ENCODE measurements around the gene LGR6. TPM values are rescaled to one million over a fixed set of nuclear protein-coding genes. Genes with fewer than 3 reads are reported as not detected.
"Not testable (repeated sequence)": the region's sequence is repeated elsewhere in the genome, so short reads cannot be mapped to it uniquely, and the experiment has no call there.

The LGR6 gene, protein sequence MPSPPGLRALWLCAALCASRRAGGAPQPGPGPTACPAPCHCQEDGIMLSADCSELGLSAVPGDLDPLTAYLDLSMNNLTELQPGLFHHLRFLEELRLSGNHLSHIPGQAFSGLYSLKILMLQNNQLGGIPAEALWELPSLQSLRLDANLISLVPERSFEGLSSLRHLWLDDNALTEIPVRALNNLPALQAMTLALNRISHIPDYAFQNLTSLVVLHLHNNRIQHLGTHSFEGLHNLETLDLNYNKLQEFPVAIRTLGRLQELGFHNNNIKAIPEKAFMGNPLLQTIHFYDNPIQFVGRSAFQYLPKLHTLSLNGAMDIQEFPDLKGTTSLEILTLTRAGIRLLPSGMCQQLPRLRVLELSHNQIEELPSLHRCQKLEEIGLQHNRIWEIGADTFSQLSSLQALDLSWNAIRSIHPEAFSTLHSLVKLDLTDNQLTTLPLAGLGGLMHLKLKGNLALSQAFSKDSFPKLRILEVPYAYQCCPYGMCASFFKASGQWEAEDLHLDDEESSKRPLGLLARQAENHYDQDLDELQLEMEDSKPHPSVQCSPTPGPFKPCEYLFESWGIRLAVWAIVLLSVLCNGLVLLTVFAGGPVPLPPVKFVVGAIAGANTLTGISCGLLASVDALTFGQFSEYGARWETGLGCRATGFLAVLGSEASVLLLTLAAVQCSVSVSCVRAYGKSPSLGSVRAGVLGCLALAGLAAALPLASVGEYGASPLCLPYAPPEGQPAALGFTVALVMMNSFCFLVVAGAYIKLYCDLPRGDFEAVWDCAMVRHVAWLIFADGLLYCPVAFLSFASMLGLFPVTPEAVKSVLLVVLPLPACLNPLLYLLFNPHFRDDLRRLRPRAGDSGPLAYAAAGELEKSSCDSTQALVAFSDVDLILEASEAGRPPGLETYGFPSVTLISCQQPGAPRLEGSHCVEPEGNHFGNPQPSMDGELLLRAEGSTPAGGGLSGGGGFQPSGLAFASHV
- total RNA-seq (2014; rRNA removed; shearing (Covaris generic); ENCODE audit: low replicate concordance), result not detected in 2 replicates

- Histone ChIP-seq H3K36me3 (ENCODE audit: insufficient read depth, low read length) (no peaks in the 10 kb centered on the region), H3K4me3 (ENCODE audit: low read length) (no peak within 1 kb of the TSS), H3K9me3 (ENCODE audit: low read length) (no peaks in the 10 kb centered on the region), H3K4me2 (ENCODE audit: low read depth, low read length, poor library complexity, severe bottlenecking) (no peak within 1 kb of the TSS), H3K79me2 (ENCODE audit: low read length) (no peaks in the 10 kb centered on the region), H3K9me2 (replicated peaks; ENCODE audit: insufficient read depth, low read length) (no peaks in the 10 kb centered on the region), H3K27me3 (ENCODE audit: low read length) (no peaks in the 10 kb centered on the region), H3K9ac (ENCODE audit: low read length) (no peak within 1 kb of the TSS), H2AFZ (ENCODE audit: low read length) (no peak within 1 kb of the TSS), H3K27ac (ENCODE audit: low read length) (no peak within 1 kb of the TSS), H3K4me1 (ENCODE audit: low read length) (0 out of 2 replicates have a peak, but pooled peaks cover 3% of the 10 kb centered on the region), H4K20me1 (ENCODE audit: insufficient read depth, low read depth, low read length) (no peaks in the 10 kb centered on the region)
- DNase-seq, result no peak
These were observed at the start of gene LGR6 for GRCh38 chr1:202193614-202194327. Gene LGR6 (plus strand): TSS chr1:202193799. CDS start chr1:202193990, 191 bp downstream.

DNA sequence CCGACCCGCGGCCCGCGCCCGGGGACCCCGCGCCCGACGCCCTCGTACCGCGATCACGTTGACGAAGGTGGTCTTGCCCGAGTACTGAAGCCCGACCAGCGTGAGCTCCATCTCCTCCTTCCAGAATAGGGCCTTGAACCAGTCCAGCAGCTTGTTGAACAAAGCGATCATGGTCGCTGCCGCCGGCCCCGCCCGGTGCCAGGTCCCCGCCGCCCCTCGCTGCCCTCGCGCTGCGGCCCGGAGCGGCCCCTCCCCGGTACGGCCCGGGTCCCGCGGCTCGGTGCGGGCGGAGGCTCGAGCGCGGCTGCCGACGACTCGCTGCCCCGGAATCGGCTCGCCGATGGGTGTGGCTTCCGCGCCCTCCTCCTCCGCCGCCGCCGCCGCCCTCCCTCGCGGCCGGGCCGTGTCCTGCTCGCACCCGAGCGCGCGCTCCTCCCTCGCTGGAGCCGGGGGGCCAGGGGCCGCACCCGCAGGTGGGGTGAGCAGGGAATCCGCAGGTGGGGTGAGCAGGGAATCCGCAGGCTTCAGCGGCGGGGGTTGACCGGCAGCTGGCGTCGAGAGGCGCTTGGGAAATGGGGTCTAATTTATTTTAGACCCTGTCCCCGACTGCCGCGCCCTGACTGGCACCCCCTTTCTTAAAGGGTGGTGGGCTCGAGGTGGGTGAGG, 49.1 kb upstream of the LGR6 start, which contains the start of gene ARL8A:
TSS of gene ARL8A (minus strand) at position 336 of the 666 bp plus-strand sequence. CDS start at position 171, 165 bp downstream.
- H3K79me2 ChIP-seq (ENCODE audit: low read length), result peaks cover 44% of the 10 kb centered on the region
- DNase-seq, result peak; percentile 83

DNA sequence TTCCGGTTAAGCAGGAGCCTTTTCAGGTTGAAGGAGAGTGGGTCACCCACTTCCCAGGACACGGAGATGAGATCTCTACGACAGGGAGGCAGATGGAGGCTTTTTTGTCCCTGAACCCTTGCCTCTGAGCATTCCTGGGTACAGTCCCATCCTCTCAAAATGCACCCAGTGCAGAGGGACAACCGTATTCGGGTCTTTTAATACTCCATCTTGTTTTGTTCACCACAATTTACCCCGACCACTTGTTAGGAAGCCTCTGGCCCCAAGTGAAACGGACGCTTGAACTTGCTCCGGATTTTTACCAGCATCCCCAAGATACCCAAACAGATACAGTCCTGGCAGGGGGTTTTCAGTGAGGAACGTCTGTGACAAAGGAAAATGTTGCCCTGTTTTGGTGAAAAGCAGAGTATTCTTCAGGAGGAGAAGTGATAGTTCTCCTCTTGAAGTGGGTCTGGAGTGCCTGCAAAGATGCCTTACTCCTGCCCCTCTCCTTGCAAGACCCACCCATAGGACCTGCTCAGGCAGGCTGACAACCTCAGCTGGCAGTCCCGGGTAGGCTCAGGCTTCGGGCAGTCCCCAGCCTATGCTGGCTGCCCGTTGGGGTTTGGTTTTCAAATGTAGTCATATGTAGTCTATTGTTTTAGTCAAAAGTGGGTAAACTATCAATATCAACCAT, 48.4 kb upstream of the LGR6 start:
- Histone ChIP-seq H3K9me2 (replicated peaks; ENCODE audit: insufficient read depth, low read length) (no peaks in the 10 kb centered on the region), H3K9me3 (ENCODE audit: low read length) (no peaks in the 10 kb centered on the region), H3K4me1 (ENCODE audit: low read length) (peaks cover 20% of the 10 kb centered on the region), H3K4me3 (ENCODE audit: low read length) (peak overlapping the region; percentile 89), H3K79me2 (ENCODE audit: low read length) (peaks cover 39% of the 10 kb centered on the region), H3K9ac (ENCODE audit: low read length) (peak overlapping the region; percentile 96), H3K27ac (ENCODE audit: low read length) (no peak overlapping the region), H4K20me1 (ENCODE audit: insufficient read depth, low read depth, low read length) (peaks cover 12% of the 10 kb centered on the region; the same call in 1 of the 2 replicates), H3K36me3 (ENCODE audit: insufficient read depth, low read length) (0 out of 2 replicates have a peak, but pooled peaks cover 2% of the 10 kb centered on the region), H2AFZ (ENCODE audit: low read length) (peak overlapping the region; percentile 89), H3K27me3 (ENCODE audit: low read length) (no peaks in the 10 kb centered on the region), H3K4me2 (ENCODE audit: low read depth, low read length, poor library complexity, severe bottlenecking) (peak overlapping the region; percentile 79)
- DNase-seq, result peak; percentile 61

More for the DNA sequence above, 49.1 kb upstream of the LGR6 start, which contains the start of gene ARL8A:
- Histone ChIP-seq H3K4me1 (ENCODE audit: low read length) (peaks cover 20% of the 10 kb centered on the region), H3K4me2 (ENCODE audit: low read depth, low read length, poor library complexity, severe bottlenecking) (peak within 1 kb of the TSS; percentile 79), H3K27ac (ENCODE audit: low read length) (peak within 1 kb of the TSS; percentile 73), H3K36me3 (ENCODE audit: insufficient read depth, low read length) (no peaks in the 10 kb centered on the region), H3K9me2 (replicated peaks; ENCODE audit: insufficient read depth, low read length) (no peaks in the 10 kb centered on the region), H3K9me3 (ENCODE audit: low read length) (no peaks in the 10 kb centered on the region), H4K20me1 (ENCODE audit: insufficient read depth, low read depth, low read length) (peaks cover 12% of the 10 kb centered on the region; the same call in 1 of the 2 replicates), H2AFZ (ENCODE audit: low read length) (peak within 1 kb of the TSS; percentile 89), H3K4me3 (ENCODE audit: low read length) (peak within 1 kb of the TSS; percentile 89), H3K9ac (ENCODE audit: low read length) (peak within 1 kb of the TSS; percentile 96), H3K27me3 (ENCODE audit: low read length) (no peaks in the 10 kb centered on the region)

- not testable (repeated sequence) for DNase-seq
These were observed 47.9 kb upstream of the LGR6 start for GRCh38 chr1:202145744-202146140.

DNA sequence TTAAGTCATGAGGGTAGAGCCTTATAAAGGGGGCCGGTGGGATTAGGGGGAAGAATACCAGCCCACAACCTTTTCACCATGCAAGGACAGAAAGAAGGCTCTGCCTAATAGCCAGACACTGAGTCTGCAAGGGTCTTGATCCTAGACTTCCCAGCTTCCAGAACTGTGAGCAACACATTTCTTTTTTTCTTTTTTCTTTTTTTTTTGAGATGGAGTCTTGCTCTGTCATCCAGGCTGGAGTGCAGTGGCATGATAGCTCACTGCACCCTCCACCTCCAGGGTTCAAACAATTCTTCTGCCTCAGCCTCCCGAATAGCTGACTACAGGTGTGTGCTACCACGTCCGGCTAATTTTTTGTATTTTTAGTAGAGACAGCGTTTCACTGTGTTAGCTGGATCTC, 47.3 kb upstream of the LGR6 start:
- H4K20me1 ChIP-seq (ENCODE audit: insufficient read depth, low read depth, low read length), result peaks cover 12% of the 10 kb centered on the region; the same call in 1 of the 2 replicates
- H3K4me1 ChIP-seq (ENCODE audit: low read length), result peaks cover 20% of the 10 kb centered on the region
- no peak overlapping the region for H3K4me3 ChIP-seq (ENCODE audit: low read length)
- no peak overlapping the region for H3K27ac ChIP-seq (ENCODE audit: low read length)
- no peak overlapping the region for H3K4me2 ChIP-seq (ENCODE audit: low read depth, low read length, poor library complexity, severe bottlenecking)
- DNase-seq, result no peak
- no peak overlapping the region for H3K9ac ChIP-seq (ENCODE audit: low read length)
- H2AFZ ChIP-seq (ENCODE audit: low read length), result no peak overlapping the region
- peaks cover 28% of the 10 kb centered on the region for H3K79me2 ChIP-seq (ENCODE audit: low read length)
- no peaks in the 10 kb centered on the region for H3K9me3 ChIP-seq (ENCODE audit: low read length)
- peaks cover 6% of the 10 kb centered on the region; the same call in 1 of the 2 replicates for H3K36me3 ChIP-seq (ENCODE audit: insufficient read depth, low read length)
- no peaks in the 10 kb centered on the region for H3K27me3 ChIP-seq (ENCODE audit: low read length)
- H3K9me2 ChIP-seq (replicated peaks; ENCODE audit: insufficient read depth, low read length), result no peaks in the 10 kb centered on the region

More at GRCh38 chr1:202145744-202146140, 47.9 kb upstream of the LGR6 start:
- Histone ChIP-seq H3K9ac (ENCODE audit: low read length) (peak overlapping the region; percentile 96), H3K4me3 (ENCODE audit: low read length) (peak overlapping the region; percentile 89; the same call in 1 of the 2 replicates), H3K4me2 (ENCODE audit: low read depth, low read length, poor library complexity, severe bottlenecking) (peak overlapping the region; percentile 79), H3K4me1 (ENCODE audit: low read length) (peaks cover 20% of the 10 kb centered on the region), H4K20me1 (ENCODE audit: insufficient read depth, low read depth, low read length) (peaks cover 12% of the 10 kb centered on the region; the same call in 1 of the 2 replicates), H3K79me2 (ENCODE audit: low read length) (peaks cover 34% of the 10 kb centered on the region)
- H3K9me2 ChIP-seq (replicated peaks; ENCODE audit: insufficient read depth, low read length); H3K27me3 ChIP-seq (ENCODE audit: low read length); H3K27ac ChIP-seq (ENCODE audit: low read length); H2AFZ ChIP-seq (ENCODE audit: low read length); H3K36me3 ChIP-seq (ENCODE audit: insufficient read depth, low read length); H3K9me3 ChIP-seq (ENCODE audit: low read length): not testable (repeated sequence)

GRCh38 chr1:202146993-202147392, 46.6 kb upstream of the LGR6 start:
- DNase-seq, result no peak
- H2AFZ ChIP-seq (ENCODE audit: low read length), result no peak overlapping the region
- peaks cover 21% of the 10 kb centered on the region for H3K79me2 ChIP-seq (ENCODE audit: low read length)
- no peaks in the 10 kb centered on the region for H3K27me3 ChIP-seq (ENCODE audit: low read length)
- no peaks in the 10 kb centered on the region for H3K9me2 ChIP-seq (replicated peaks; ENCODE audit: insufficient read depth, low read length)
- peaks cover 20% of the 10 kb centered on the region for H3K4me1 ChIP-seq (ENCODE audit: low read length)
- no peak overlapping the region for H3K4me3 ChIP-seq (ENCODE audit: low read length)
- peaks cover 12% of the 10 kb centered on the region; the same call in 1 of the 2 replicates for H4K20me1 ChIP-seq (ENCODE audit: insufficient read depth, low read depth, low read length)
- H3K9me3 ChIP-seq (ENCODE audit: low read length), result no peaks in the 10 kb centered on the region
- no peak overlapping the region for H3K27ac ChIP-seq (ENCODE audit: low read length)
- no peak overlapping the region for H3K9ac ChIP-seq (ENCODE audit: low read length)
- H3K4me2 ChIP-seq (ENCODE audit: low read depth, low read length, poor library complexity, severe bottlenecking), result no peak overlapping the region
- H3K36me3 ChIP-seq (ENCODE audit: insufficient read depth, low read length), result peaks cover 7% of the 10 kb centered on the region; the same call in 1 of the 2 replicates

DNA sequence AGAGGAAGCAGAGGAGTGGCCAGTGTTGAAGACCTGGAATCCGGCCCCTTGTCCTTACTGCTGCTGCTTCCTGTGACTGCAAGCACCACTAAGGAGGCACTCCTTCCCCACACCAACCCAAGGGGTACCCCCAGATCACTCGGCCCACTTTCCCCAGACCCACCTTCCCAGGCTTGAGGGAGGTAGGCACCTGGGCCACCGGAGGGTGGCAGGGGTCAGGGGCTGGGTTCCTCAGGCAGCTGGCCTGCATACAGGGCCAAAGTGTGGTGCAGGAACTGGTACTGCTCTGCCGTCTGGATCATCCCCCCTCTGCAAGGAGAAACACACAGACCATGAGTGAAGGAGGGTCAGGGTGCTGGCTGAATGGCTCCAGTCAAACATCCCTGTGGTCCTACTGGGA, 45.2 kb upstream of the LGR6 start:
- H3K9ac ChIP-seq (ENCODE audit: low read length), result no peak overlapping the region

More for the DNA sequence above, 45.2 kb upstream of the LGR6 start:
- no peak overlapping the region for H3K4me3 ChIP-seq (ENCODE audit: low read length)
- H3K79me2 ChIP-seq (ENCODE audit: low read length), result peaks cover 7% of the 10 kb centered on the region
- H3K4me1 ChIP-seq (ENCODE audit: low read length), result peaks cover 8% of the 10 kb centered on the region
- no peak overlapping the region for H3K4me2 ChIP-seq (ENCODE audit: low read depth, low read length, poor library complexity, severe bottlenecking)
- no peak overlapping the region for H2AFZ ChIP-seq (ENCODE audit: low read length)
- H3K36me3 ChIP-seq (ENCODE audit: insufficient read depth, low read length), result peaks cover 7% of the 10 kb centered on the region; the same call in 1 of the 2 replicates
- H3K27ac ChIP-seq (ENCODE audit: low read length), result no peak overlapping the region
- H3K9me2 ChIP-seq (replicated peaks; ENCODE audit: insufficient read depth, low read length), result no peaks in the 10 kb centered on the region
- H3K9me3 ChIP-seq (ENCODE audit: low read length), result no peaks in the 10 kb centered on the region
- no peak for DNase-seq
- no peaks in the 10 kb centered on the region for H3K27me3 ChIP-seq (ENCODE audit: low read length)
- H4K20me1 ChIP-seq (ENCODE audit: insufficient read depth, low read depth, low read length), result no peaks in the 10 kb centered on the region; the same call in 1 of the 2 replicates

Measured in Karpas-422 (cell line).